Ectodermal cell (in vitro differentiated cells): ENCODE measurements around the gene MICAL2.

ENCODE experiments used
- H3K27ac ChIP-seq: 2 replicates; pipeline ENCODE4 v1.7.0; 2013; ENCODE audit warnings: mild to moderate bottlenecking, low read depth, low read length; ENCODE audit not compliant: insufficient read depth, poor library complexity, severe bottlenecking
- H3K27me3 ChIP-seq: 2 replicates; pipeline ENCODE4 v1.7.0; 2013; ENCODE audit warnings: mild to moderate bottlenecking, low read length; ENCODE audit not compliant: insufficient read depth, control insufficient read depth, poor library complexity, severe bottlenecking
- H3K36me3 ChIP-seq: one replicate; pipeline ENCODE4 v1.7.0; 2013; ENCODE audit warnings: low read length; ENCODE audit not compliant: control insufficient read depth, insufficient read depth
- H3K4me1 ChIP-seq: one replicate; pipeline ENCODE4 v1.7.0; 2013; ENCODE audit warnings: low read length; ENCODE audit not compliant: control insufficient read depth, insufficient read depth
- H3K4me3 ChIP-seq: 2 replicates; pipeline ENCODE4 v1.7.0; 2013; ENCODE audit warnings: low read depth, low read length, control low read depth; ENCODE audit not compliant: insufficient read depth
- H3K9me3 ChIP-seq: 2 replicates; pipeline ENCODE4 v1.7.0; 2013; ENCODE audit warnings: mild to moderate bottlenecking, low read length, moderate library complexity; ENCODE audit not compliant: control insufficient read depth
- WGBS, 2 experiments: methylation state at CpG; one replicate each; pipeline ENCODE4 v1.1.7; 2013; ENCODE audit warnings: missing lambda C conversion rate in 2 of 2; 5-methylcytosine and 5-hydroxymethylcytosine counted together

MICAL2 gene

GRCh38 chr11:12156301-12157140 lies 46.1 kb downstream of the MICAL2 start:
- Histone ChIP-seq H3K9me3 (no peaks in the 10 kb centered on the region), H3K27ac (no peak overlapping the region)

DNA sequence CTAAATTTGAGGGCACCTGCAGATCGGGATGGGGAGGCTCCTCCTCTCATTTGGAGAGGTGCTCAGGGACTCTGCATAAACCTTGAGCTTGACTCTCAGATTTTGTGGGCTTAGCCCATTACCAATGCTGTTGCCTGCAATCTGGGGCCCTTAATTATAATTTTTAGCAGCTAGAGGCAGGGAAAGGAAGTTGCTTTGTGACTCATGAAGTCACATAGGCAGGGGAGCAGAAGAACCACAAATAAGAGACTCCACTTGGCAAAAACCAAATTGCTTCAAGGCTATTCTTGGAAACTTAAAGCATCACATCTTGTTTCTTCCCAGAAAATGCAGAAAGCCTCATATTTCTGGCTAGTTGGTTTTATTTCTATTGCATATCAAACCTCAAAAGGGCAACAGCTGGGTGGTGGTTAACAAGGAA lies 46.9 kb downstream of the MICAL2 start:
- Histone ChIP-seq H3K4me1 (no peaks in the 10 kb centered on the region), H3K27me3 (no peaks in the 10 kb centered on the region), H3K36me3 (no peaks in the 10 kb centered on the region), H3K4me3 (no peak overlapping the region), H3K9me3 (no peaks in the 10 kb centered on the region), H3K27ac (no peak overlapping the region)
- 81 to 87% methylated on average over 1 of the region's 1 CpG for WGBS, 2 experiments

More at GRCh38 chr11:12156301-12157140, 46.1 kb downstream of the MICAL2 start:
- WGBS, 2 experiments: 92 to 98% methylated on average over 7 of the region's 7 CpGs
- no peak overlapping the region for H3K4me3 ChIP-seq
- no peaks in the 10 kb centered on the region for H3K36me3 ChIP-seq
- no peaks in the 10 kb centered on the region for H3K27me3 ChIP-seq
- no peaks in the 10 kb centered on the region for H3K4me1 ChIP-seq

DNA sequence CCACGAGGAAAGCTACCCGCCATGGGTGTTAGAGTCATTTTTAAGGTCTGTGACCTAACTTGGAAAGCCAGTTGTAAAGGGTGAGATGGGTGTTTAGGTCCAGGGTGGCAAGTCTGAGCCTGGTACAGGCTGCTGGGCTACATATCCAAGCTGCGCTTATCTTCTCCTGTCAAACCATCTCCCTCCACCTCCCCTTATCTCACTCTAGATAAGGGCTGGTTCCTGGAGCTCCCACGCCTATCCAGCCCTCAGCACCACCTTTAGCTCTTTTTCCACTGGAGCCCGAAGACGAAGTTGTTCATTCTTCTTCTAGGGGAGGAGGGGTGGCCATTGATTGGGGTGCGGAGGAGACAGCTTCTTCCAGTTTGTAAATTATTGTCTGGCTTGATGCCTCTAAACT lies 48.5 kb downstream of the MICAL2 start:
- Histone ChIP-seq H3K36me3 (no peaks in the 10 kb centered on the region), H3K27ac (no peak overlapping the region)

DNA sequence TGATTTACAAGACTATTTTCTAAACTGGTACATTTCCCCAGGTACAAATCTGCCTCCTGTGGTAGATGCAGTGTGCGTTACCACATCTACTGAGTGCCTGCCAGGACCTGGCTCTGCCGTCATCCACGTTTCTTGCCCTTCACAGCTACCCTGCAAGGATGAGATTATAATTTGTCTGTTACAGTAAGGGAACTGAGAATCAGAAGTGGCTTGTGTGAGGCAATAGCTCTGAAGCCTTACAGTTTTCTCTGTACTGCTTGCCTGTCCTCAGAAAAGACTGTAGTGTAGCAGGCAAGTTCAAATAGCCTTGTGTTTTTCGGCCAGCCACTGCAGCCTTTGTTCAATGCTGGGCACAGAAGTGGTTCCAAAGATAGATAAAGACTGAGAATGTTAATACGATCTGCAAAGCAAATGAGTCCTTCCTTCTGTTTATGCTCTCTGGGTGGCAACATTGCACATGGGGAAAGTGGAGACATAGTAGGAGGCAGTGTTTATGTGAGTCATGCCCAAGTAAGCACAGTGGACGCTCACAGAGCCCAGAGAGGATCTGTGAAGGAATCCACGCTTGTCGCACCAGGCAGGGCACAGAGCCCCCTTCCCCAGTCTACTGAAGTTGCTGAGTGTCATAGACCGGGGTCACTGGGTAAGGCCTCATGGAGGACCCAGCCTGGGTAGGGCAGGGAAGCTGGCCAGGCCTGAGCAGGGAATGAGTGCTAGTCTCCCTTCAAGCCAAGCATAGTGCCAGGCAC lies 49.1 kb downstream of the MICAL2 start:
- Histone ChIP-seq H3K4me1 (peaks cover 11% of the 10 kb centered on the region), H3K9me3 (no peaks in the 10 kb centered on the region), H3K4me3 (no peak overlapping the region), H3K27ac (no peak overlapping the region), H3K36me3 (no peaks in the 10 kb centered on the region), H3K27me3 (no peaks in the 10 kb centered on the region)
- WGBS, 2 experiments: 91 to 93% methylated on average over 9 of the region's 9 CpGs

More for the DNA sequence above, 48.5 kb downstream of the MICAL2 start:
- H3K27me3 ChIP-seq: no peaks in the 10 kb centered on the region
- H3K9me3 ChIP-seq: no peaks in the 10 kb centered on the region
- no peak overlapping the region for H3K4me3 ChIP-seq
- WGBS, 2 experiments: 91 to 94% methylated on average over 7 of the region's 7 CpGs
- H3K4me1 ChIP-seq: peaks cover 7% of the 10 kb centered on the region

- no peaks in the 10 kb centered on the region for H3K36me3 ChIP-seq
- peaks cover 11% of the 10 kb centered on the region for H3K4me1 ChIP-seq
- no peaks in the 10 kb centered on the region for H3K27me3 ChIP-seq
Observed at GRCh38 chr11:12160231-12160630, 49.8 kb downstream of the MICAL2 start.

DNA sequence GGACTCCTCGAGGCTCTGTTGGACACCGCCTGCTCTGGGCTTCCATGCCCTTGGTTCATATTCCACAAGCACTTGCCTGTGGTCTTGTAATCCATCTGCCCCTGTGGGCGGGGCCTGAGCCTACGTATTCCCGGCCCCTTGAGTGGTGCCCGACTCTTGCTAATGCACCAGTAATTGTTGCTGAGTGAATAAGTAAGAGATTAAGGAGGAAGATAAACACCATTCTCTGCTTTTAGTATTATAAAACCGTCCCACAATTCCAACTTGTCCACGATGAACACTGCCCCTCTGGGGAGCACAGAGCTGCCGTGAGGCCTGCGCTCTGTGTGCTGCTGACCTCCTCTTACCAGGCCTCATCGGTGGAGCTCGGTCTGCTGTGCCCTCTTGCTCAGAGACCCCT lies 50.3 kb downstream of the MICAL2 start:
- Histone ChIP-seq H3K9me3 (no peaks in the 10 kb centered on the region), H3K27ac (no peak overlapping the region), H3K27me3 (no peaks in the 10 kb centered on the region), H3K4me3 (no peak overlapping the region), H3K36me3 (no peaks in the 10 kb centered on the region), H3K4me1 (peaks cover 11% of the 10 kb centered on the region)
- WGBS, 2 experiments: 94 to 95% methylated on average over 12 of the region's 12 CpGs

More at GRCh38 chr11:12160231-12160630, 49.8 kb downstream of the MICAL2 start:
- H3K27ac ChIP-seq: no peak overlapping the region
- no peak overlapping the region for H3K4me3 ChIP-seq
- 93% methylated on average over 6 of the region's 6 CpGs for WGBS, 2 experiments
- no peaks in the 10 kb centered on the region for H3K9me3 ChIP-seq

DNA sequence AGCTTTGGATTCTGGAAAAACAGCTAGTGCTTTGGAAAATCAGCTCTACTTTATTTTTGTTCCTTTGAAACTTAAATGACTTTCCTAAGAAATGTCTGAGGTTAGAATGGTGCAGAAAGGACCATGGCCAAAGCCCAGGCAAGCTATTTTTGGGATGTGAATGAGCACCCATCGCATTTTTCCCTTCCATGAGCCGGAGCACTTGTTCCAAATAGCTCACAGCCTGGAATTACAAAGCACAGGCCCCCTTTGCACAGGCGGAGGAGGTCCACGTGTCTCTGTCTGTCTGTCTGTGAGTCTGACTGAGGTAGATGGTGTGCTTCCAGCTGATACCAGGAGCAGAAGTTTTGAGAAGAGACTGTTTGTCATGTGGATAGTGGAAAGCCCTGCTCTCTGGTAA lies 50.7 kb downstream of the MICAL2 start:
- H3K27me3 ChIP-seq: no peaks in the 10 kb centered on the region
- peaks cover 11% of the 10 kb centered on the region for H3K4me1 ChIP-seq
- H3K36me3 ChIP-seq: no peaks in the 10 kb centered on the region
- no peaks in the 10 kb centered on the region for H3K9me3 ChIP-seq
- 92 to 96% methylated on average over 4 of the region's 4 CpGs for WGBS, 2 experiments
- H3K4me3 ChIP-seq: no peak overlapping the region
- no peak overlapping the region for H3K27ac ChIP-seq

- Histone ChIP-seq H3K4me1 (peaks cover 11% of the 10 kb centered on the region), H3K27ac (no peak overlapping the region), H3K27me3 (no peaks in the 10 kb centered on the region), H3K9me3 (no peaks in the 10 kb centered on the region), H3K36me3 (no peaks in the 10 kb centered on the region), H3K4me3 (no peak overlapping the region)
- 93 to 94% methylated on average over 11 to 12 of the region's 12 CpGs for WGBS, 2 experiments
Observed at GRCh38 chr11:12161603-12162350, 51.4 kb downstream of the MICAL2 start.

GRCh38 chr11:12162652-12163051 lies 52.3 kb downstream of the MICAL2 start:
- Histone ChIP-seq H3K4me1 (peaks cover 11% of the 10 kb centered on the region), H3K36me3 (no peaks in the 10 kb centered on the region), H3K27ac (no peak overlapping the region), H3K4me3 (no peak overlapping the region), H3K9me3 (no peaks in the 10 kb centered on the region), H3K27me3 (no peaks in the 10 kb centered on the region)
- WGBS, 2 experiments: 92 to 100% methylated on average over 1 of the region's 1 CpG
